Kidney epithelial cell (primary cell): ENCODE data around the gene STK10. TPM values are rescaled to one million over a fixed set of nuclear protein-coding genes. Genes with fewer than 3 reads are reported as not detected.

Experiments used
- DNase-seq: peaks from one replicate; pipeline ENCODE4 v3.0.0-alpha.2; 2010; ENCODE audit warnings: low read depth
- H3K27me3 ChIP-seq: 2 replicates; pipeline ENCODE4 v1.6.0; 2011; ENCODE audit warnings: low read length; ENCODE audit not compliant: control insufficient read depth, insufficient read depth
- H3K36me3 ChIP-seq: 2 replicates; pipeline ENCODE4 v1.5.1; 2011; ENCODE audit warnings: low read length; ENCODE audit not compliant: control insufficient read depth, insufficient read depth
- H3K4me3 ChIP-seq: 2 replicates; pipeline ENCODE4 v1.5.1; 2011; ENCODE audit warnings: low read depth, mild to moderate bottlenecking, control low read depth, low read length
- total RNA-seq: library from RNA; depleted of rRNA; stranded (reverse); fragments of >200 nt; gene quantifications from 2 replicates; pipeline ENCODE4 v1.2.3, GENCODE V29; 2015
- TF ChIP-seq, protein P1 (sequence below): IDR thresholded peaks from 2 replicates; pipeline ENCODE4 v1.5.1; 2011; ENCODE audit warnings: mild to moderate bottlenecking, moderate library complexity, low read length, control low read depth, inconsistent platforms; ENCODE audit not compliant: insufficient read depth, poor library complexity, severe bottlenecking

Gene STK10
- total RNA-seq, 1 donor from 2014 or later: 24.7 TPM

DNA sequence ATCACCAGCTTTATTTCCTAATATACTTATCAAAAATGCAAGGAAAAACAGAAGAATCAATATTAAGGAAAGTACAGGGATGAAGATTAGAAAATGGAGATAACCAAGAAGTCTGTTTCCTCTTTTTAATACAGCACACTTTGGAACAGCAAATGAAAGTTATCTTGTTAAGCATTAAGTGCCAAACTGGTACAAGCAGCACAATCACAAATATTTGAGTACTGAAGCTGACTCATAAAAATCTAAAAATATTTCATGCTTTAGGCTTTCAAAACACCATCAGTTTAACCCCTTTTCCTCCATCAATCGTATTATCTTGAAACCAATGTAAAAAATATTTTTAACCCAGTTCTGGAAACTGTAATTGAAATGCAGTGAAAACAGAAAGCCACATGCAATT is 184.3 kb downstream of the STK10 start:
- H3K36me3 ChIP-seq: no peaks in the 10 kb centered on the region
- DNase-seq: no peak
- TF ChIP-seq, protein P1, sequence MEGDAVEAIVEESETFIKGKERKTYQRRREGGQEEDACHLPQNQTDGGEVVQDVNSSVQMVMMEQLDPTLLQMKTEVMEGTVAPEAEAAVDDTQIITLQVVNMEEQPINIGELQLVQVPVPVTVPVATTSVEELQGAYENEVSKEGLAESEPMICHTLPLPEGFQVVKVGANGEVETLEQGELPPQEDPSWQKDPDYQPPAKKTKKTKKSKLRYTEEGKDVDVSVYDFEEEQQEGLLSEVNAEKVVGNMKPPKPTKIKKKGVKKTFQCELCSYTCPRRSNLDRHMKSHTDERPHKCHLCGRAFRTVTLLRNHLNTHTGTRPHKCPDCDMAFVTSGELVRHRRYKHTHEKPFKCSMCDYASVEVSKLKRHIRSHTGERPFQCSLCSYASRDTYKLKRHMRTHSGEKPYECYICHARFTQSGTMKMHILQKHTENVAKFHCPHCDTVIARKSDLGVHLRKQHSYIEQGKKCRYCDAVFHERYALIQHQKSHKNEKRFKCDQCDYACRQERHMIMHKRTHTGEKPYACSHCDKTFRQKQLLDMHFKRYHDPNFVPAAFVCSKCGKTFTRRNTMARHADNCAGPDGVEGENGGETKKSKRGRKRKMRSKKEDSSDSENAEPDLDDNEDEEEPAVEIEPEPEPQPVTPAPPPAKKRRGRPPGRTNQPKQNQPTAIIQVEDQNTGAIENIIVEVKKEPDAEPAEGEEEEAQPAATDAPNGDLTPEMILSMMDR: no peak
- H3K4me3 ChIP-seq: no peak overlapping the region
- H3K27me3 ChIP-seq: no peaks in the 10 kb centered on the region

DNA sequence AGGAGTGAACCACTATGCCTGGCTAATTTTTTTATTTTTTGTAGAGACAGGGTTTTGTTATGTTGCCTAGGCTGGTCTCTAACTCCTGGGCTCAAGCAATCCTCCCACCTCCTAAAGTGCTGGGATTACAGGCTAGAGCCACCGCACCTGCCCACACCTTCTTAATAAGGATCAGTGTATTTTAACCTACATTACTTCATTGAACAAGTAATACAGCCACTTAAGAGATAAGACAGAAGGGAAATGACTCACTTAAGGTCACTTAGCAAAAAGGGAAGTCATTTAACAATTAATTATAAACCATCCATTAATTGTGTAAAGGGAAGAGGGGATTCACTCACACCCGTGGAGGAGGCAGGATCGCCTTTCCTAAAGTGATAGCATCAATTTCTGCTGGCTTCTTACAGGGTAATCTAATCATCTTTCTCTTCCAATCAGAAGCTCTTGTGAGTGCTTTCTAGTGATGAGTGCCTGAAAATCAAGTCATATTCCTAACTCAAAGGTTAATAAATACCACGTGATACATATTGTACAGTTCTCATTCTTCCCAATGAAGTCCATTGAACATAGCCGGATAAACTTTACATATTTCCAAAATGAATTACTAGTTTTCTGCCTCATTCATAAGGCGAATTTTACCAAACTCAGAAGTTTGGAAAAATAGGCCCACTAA is 185.0 kb downstream of the STK10 start:
- no peak for DNase-seq
- Histone ChIP-seq H3K4me3 (no peak overlapping the region), H3K36me3 (no peaks in the 10 kb centered on the region), H3K27me3 (no peaks in the 10 kb centered on the region)
- TF ChIP-seq, protein P1: no peak

DNA sequence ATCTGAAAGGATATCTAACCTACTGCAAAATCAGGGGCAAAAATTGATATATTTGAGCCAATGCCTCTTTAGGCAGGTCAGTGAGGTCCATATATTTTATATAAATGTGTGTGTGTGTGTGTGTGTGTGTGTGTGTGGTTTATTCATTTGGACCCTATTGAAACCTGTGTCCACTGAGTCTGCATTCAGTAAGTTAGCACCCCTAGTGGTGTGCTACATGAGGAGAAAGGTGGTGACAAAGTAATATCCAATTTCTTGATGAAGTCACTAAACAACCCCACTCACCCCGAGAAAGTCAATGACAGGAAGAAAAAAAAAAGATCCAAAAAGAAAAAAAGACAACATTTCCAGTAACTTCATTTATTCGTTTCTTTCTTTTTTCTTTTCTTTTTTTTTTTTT is 185.7 kb downstream of the STK10 start:
- TF ChIP-seq, protein P1: peak; percentile 52
- DNase-seq: no peak
- no peaks in the 10 kb centered on the region for H3K36me3 ChIP-seq
- H3K27me3 ChIP-seq: no peaks in the 10 kb centered on the region
- no peak overlapping the region for H3K4me3 ChIP-seq

DNA sequence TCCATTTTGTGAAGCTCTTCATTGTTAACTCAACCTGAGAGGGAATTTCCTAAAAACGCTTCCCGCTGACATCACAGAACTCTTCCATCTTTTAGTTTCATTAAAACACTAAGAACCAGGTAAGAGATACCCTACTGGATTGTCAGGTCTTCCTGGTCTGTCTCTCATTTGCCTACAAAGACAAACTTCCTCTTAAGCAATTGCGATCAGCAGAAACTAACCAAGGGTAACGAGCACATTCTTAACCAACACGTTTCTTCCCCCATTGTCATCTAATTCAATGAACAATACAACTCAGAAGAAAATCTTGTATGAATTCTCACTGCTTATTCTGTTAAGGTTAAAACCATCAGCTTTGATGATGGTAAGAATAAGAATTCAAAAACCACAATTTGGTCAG is 188.1 kb downstream of the STK10 start:
- Histone ChIP-seq H3K27me3 (no peaks in the 10 kb centered on the region), H3K36me3 (no peaks in the 10 kb centered on the region), H3K4me3 (no peak overlapping the region)
- TF ChIP-seq, protein P1: no peak
- no peak for DNase-seq

DNA sequence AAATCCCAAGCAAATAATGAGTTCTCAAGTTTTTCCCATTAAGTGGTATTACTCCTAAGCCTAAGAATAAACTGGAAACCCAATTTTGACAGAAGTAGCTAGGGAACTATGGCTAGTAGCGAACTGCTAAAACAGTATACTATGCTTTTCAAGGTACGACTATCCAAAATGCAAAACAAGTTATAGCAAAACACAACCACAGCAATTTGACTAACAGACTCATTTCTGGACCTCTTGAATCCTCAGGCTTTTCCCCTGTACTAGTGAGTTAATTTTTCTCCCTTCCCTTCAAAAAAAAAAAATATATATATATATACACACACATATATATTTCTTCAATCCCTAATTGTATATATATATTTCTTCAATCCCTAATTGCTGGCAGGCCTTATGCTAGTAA is 188.9 kb downstream of the STK10 start:
- no peak overlapping the region for H3K4me3 ChIP-seq
- H3K27me3 ChIP-seq: no peaks in the 10 kb centered on the region
- no peak for DNase-seq
- TF ChIP-seq, protein P1: no peak
- H3K36me3 ChIP-seq: no peaks in the 10 kb centered on the region

DNA sequence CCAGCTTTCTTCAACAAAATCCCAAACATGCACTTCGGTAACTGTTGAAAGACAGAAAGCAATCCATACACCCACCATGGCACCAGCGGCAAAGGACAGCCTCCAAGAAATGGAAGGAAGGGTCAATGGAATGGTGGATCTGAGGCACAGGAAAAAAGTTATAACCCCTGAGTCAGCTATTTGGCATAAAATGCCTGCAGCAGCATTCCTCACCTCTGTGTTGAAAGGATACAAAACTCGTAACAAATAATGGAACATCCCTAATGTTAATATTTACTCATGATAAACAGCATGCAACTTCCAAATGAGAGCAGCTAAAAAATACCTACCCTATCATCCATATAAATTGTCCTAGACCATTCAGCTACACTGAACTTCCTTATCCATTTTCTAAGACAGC is 191.0 kb downstream of the STK10 start:
- Histone ChIP-seq H3K36me3 (no peaks in the 10 kb centered on the region), H3K27me3 (no peaks in the 10 kb centered on the region), H3K4me3 (no peak overlapping the region)
- TF ChIP-seq, protein P1: no peak
- DNase-seq: no peak
